ENCODE measurements around the gene RPS6KC1. TPM values are rescaled to one million over a fixed set of nuclear protein-coding genes. Genes with fewer than 3 reads are reported as not detected.

The RPS6KC1 gene
- total and polyA plus RNA-seq, 9 of the 15 experiments (the other 6 are each of a cell fraction or from before 2014, with no cell fraction given), result 4.3 to 34.6 (median 20.9) TPM

GRCh38 chr1:213051127-213051880 lies at the start of gene RPS6KC1 (continued):
- TF ChIP-seq ZNF592 (IDR thresholded peaks at IDR 0.05) (no peak), KAT2B (IDR thresholded peaks at IDR 0.05; ENCODE audit: low read depth, low read length) (no peak), KLF13 (tag; IDR thresholded peaks at IDR 0.05; ENCODE audit: borderline replicate concordance, low read depth) (peak; percentile 97), SREBF2 (CRISPR knock-in tag; IDR thresholded peaks at IDR 0.05) (no peak), ZBTB11 (CRISPR knock-in tag; IDR thresholded peaks at IDR 0.05) (peak in 2 of 3 experiments; percentile 75 to 94; a peak in 4 of 6 replicates), PML (IDR thresholded peaks at IDR 0.05; ENCODE audit: low read length) (peak; percentile 41; the same call in 1 of the 2 replicates), SRSF9 (IDR thresholded peaks at IDR 0.05; ENCODE audit: borderline replicate concordance, low read depth, low read length) (no peak), KDM1A (IDR thresholded peaks at IDR 0.05) (peak; percentile 88 to 91), ZNF766 (CRISPR knock-in tag; conservative IDR thresholded peaks at IDR 0.05) (no peak), PATZ1 (CRISPR knock-in tag; IDR thresholded peaks at IDR 0.05; ENCODE audit: borderline replicate concordance) (no peak), DLX4 (CRISPR knock-in tag; IDR thresholded peaks at IDR 0.05) (no peak), ILK (tag; IDR thresholded peaks at IDR 0.05; ENCODE audit: borderline replicate concordance, low read depth) (no peak), EWSR1 (IDR thresholded peaks at IDR 0.05; ENCODE audit: borderline replicate concordance, low read depth, partially characterized antibody) (no peak)

Data from K562 (cell line).